GM19193 (cell line): ENCODE measurements around the gene IL17RB.

ENCODE experiments used
- POLR2A ChIP-seq: IDR thresholded peaks from 4 replicates; pipeline ENCODE4 v1.6.1; 2011; ENCODE audit not compliant: insufficient read depth, insufficient read length; ENCODE audit errors: extremely low read depth

IL17RB gene

GRCh38 chr3:53834429-53835095, 11.8 kb upstream of the IL17RB start:
- TF ChIP-seq POLR2A = no peak

GRCh38 chr3:53835257-53835656, 11.1 kb upstream of the IL17RB start:
- no peak for TF ChIP-seq POLR2A

GRCh38 chr3:53836084-53836872, 10.1 kb upstream of the IL17RB start:
- TF ChIP-seq POLR2A = no peak

GRCh38 chr3:53837331-53837730, 9.0 kb upstream of the IL17RB start:
- TF ChIP-seq POLR2A = no peak

- TF ChIP-seq POLR2A = no peak
Observed at GRCh38 chr3:53841296-53841695, 5.1 kb upstream of the IL17RB start.

GRCh38 chr3:53842436-53843194, 3.8 kb upstream of the IL17RB start:
- TF ChIP-seq POLR2A = no peak

GRCh38 chr3:53843195-53844177, 2.9 kb upstream of the IL17RB start:
- no peak for TF ChIP-seq POLR2A

- no peak for TF ChIP-seq POLR2A
Observed at GRCh38 chr3:53844262-53845102, 1.9 kb upstream of the IL17RB start.

- no peak for TF ChIP-seq POLR2A
Observed at GRCh38 chr3:53845103-53845880, 1.1 kb upstream of the IL17RB start.

- no peak for TF ChIP-seq POLR2A
Observed at GRCh38 chr3:53845881-53846133, 561 bp upstream of the IL17RB start.

- no peak for TF ChIP-seq POLR2A
Observed at GRCh38 chr3:53846851-53847155, 435 bp downstream of the IL17RB start.

- TF ChIP-seq POLR2A = no peak
Observed at GRCh38 chr3:53849916-53850315, 3.5 kb downstream of the IL17RB start.

- TF ChIP-seq POLR2A = no peak
Observed at GRCh38 chr3:53850895-53851294, 4.5 kb downstream of the IL17RB start.
